Keratinocyte (primary cell): ENCODE measurements around the gene LMNA. TPM values are rescaled to one million over a fixed set of nuclear protein-coding genes. Genes with fewer than 3 reads are reported as not detected.
"Not testable (repeated sequence)": the region's sequence is repeated elsewhere in the genome, so short reads cannot be mapped to it uniquely, and the experiment has no call there.

ENCODE experiments used
- DNase-seq: peaks from one replicate; pipeline ENCODE4 v3.0.0-alpha.2; 2011; ENCODE audit warnings: low read depth, missing footprints, low spot score
- FAIRE-seq: peaks from 2 replicates; lab custom pipeline; 2011; peaks lifted over from hg19 to GRCh38; lab: Jason Lieb, UNC
- H2AFZ ChIP-seq: 2 replicates; pipeline ENCODE4 v1.6.0; 2012; ENCODE audit warnings: low read length, control low read depth, inconsistent platforms; ENCODE audit not compliant: control insufficient read depth
- H3K27ac ChIP-seq: 2 replicates; pipeline ENCODE4 v1.5.1; 2011; ENCODE audit warnings: low read length; ENCODE audit not compliant: control insufficient read depth, insufficient read depth
- H3K27me3 ChIP-seq: 3 replicates; pipeline ENCODE4 v1.6.0; 2011; ENCODE audit warnings: low read length; ENCODE audit not compliant: control insufficient read depth, insufficient read depth; ENCODE audit errors: extremely low read depth
- H3K36me3 ChIP-seq, 2 experiments: 2 replicates in 1 of 2; 3 replicates in 1 of 2; pipeline ENCODE4 v1.5.1; 2011; ENCODE audit warnings: low read length in 2 of 2, mild to moderate bottlenecking in 1 of 2; ENCODE audit not compliant: control insufficient read depth in 2 of 2, insufficient read depth in 2 of 2; ENCODE audit errors: extremely low read depth in 1 of 2
- H3K4me1 ChIP-seq: 3 replicates; pipeline ENCODE4 v1.5.1; 2011; ENCODE audit warnings: low read length; ENCODE audit not compliant: control insufficient read depth, insufficient read depth; ENCODE audit errors: extremely low read depth
- H3K4me2 ChIP-seq: 3 replicates; pipeline ENCODE4 v1.6.0; 2011; ENCODE audit warnings: low read depth, low read length; ENCODE audit not compliant: control insufficient read depth, insufficient read depth; ENCODE audit errors: extremely low read depth
- H3K4me3 ChIP-seq, 3 experiments: fragments of 200-600 bp in 1 of 3; sonication (generic) in 1 of 3; 2 replicates in 2 of 3; 3 replicates in 1 of 3; pipeline ENCODE4 v1.5.1; 2011 to 2016; ENCODE audit warnings: low read length in 3 of 3, mild to moderate bottlenecking in 3 of 3, control low read depth in 2 of 3, inconsistent platforms in 1 of 3, low read depth in 1 of 3, mixed read lengths in 1 of 3, mixed run types in 1 of 3, moderate library complexity in 1 of 3; ENCODE audit not compliant: control insufficient read depth in 2 of 3, insufficient read depth in 2 of 3; ENCODE audit errors: extremely low read depth in 1 of 3
- H3K79me2 ChIP-seq: 2 replicates; pipeline ENCODE4 v1.6.0; 2012; ENCODE audit warnings: low read length; ENCODE audit not compliant: control insufficient read depth, insufficient read depth
- H3K9ac ChIP-seq: 3 replicates; pipeline ENCODE4 v1.6.0; 2011; ENCODE audit warnings: low read length; ENCODE audit not compliant: control insufficient read depth, insufficient read depth; ENCODE audit errors: extremely low read depth
- H3K9me1 ChIP-seq: 3 replicates; pipeline ENCODE4 v1.6.0; 2011; ENCODE audit warnings: low read length; ENCODE audit not compliant: control insufficient read depth, insufficient read depth; ENCODE audit errors: extremely low read depth
- H3K9me3 ChIP-seq: 2 replicates; pipeline ENCODE4 v1.5.1; 2012; ENCODE audit warnings: low read depth, low read length; ENCODE audit not compliant: control insufficient read depth
- H4K20me1 ChIP-seq: 3 replicates; pipeline ENCODE4 v1.6.0; 2011; ENCODE audit warnings: low read length; ENCODE audit not compliant: control insufficient read depth, insufficient read depth; ENCODE audit errors: extremely low read depth
- EZH2 ChIP-seq: IDR thresholded peaks from one replicate; pipeline ENCODE4 v1.6.1; 2012; ENCODE audit warnings: inconsistent platforms, mild to moderate bottlenecking, low read length, moderate library complexity
- dilution Hi-C: fragments of 300-500 bp; cut with MboI; formaldehyde crosslinking; loops from one replicate; pipeline ENCODE4 v1.7.0; 2020; ENCODE audit warnings: low sequenced_read_pairs; ENCODE audit not compliant: extremely low pct_ligation_motif_present
- polyA plus RNA-seq, 5 experiments: library from polyadenylated mRNA; depleted of rRNA in 3 of 5; stranded (reverse) in 3 of 5; stranded (forward) in 1 of 5; unstranded in 1 of 5; fragments of >200 nt; gene quantifications; 1 replicate in 1 of 5; 2 replicates in 3 of 5; 3 replicates in 1 of 5; pipeline versions ENCODE4 v1.2.1 to v1.2.3, GENCODE V29; 2011 to 2012; ENCODE audit warnings: missing spikeins in 2 of 5, low read depth in 1 of 5, low replicate concordance in 1 of 5
- TF ChIP-seq, protein P1 (sequence below), 3 experiments: IDR thresholded peaks in 1 of 3; conservative IDR thresholded peaks in 1 of 3; optimal IDR thresholded peaks in 1 of 3; 2 replicates in 2 of 3; 3 replicates in 1 of 3; pipeline versions ENCODE3 to v1.5.1; 2011; ENCODE audit warnings: low read length in 3 of 3, mild to moderate bottlenecking in 3 of 3, moderate library complexity in 2 of 3, control low read depth in 1 of 3, inconsistent platforms in 1 of 3; ENCODE audit not compliant: insufficient read depth in 2 of 3; ENCODE audit errors: extremely low read depth in 1 of 3

Gene LMNA
- polyA plus RNA-seq, 1 donor (not counting 4 experiments of a cell fraction or from before 2014, with no cell fraction given) = 444 TPM

GRCh38 chr1:156069490-156070455 is 44.7 kb upstream of the LMNA start:
- peaks cover 23 to 26% of the 10 kb centered on the region in 2 experiments for H3K36me3 ChIP-seq
- no peak overlapping the region for H2AFZ ChIP-seq
- H3K9me3 ChIP-seq = no peaks in the 10 kb centered on the region
- DNase-seq (no peak), FAIRE-seq (no peak)
- no peaks in the 10 kb centered on the region for H3K9me1 ChIP-seq
- H4K20me1 ChIP-seq = no peaks in the 10 kb centered on the region
- no peaks in the 10 kb centered on the region for H3K79me2 ChIP-seq
- H3K27me3 ChIP-seq = no peaks in the 10 kb centered on the region
- no peaks in the 10 kb centered on the region for H3K4me1 ChIP-seq
- H3K4me2 ChIP-seq = no peak overlapping the region
- TF ChIP-seq, protein P1, sequence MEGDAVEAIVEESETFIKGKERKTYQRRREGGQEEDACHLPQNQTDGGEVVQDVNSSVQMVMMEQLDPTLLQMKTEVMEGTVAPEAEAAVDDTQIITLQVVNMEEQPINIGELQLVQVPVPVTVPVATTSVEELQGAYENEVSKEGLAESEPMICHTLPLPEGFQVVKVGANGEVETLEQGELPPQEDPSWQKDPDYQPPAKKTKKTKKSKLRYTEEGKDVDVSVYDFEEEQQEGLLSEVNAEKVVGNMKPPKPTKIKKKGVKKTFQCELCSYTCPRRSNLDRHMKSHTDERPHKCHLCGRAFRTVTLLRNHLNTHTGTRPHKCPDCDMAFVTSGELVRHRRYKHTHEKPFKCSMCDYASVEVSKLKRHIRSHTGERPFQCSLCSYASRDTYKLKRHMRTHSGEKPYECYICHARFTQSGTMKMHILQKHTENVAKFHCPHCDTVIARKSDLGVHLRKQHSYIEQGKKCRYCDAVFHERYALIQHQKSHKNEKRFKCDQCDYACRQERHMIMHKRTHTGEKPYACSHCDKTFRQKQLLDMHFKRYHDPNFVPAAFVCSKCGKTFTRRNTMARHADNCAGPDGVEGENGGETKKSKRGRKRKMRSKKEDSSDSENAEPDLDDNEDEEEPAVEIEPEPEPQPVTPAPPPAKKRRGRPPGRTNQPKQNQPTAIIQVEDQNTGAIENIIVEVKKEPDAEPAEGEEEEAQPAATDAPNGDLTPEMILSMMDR (optimal IDR thresholded peaks at IDR 0.05 in 1 of 3, IDR thresholded peaks at IDR 0.05 in 1 of 3, conservative IDR thresholded peaks at IDR 0.05 in 1 of 3; ENCODE audit: extremely low read depth in 1 of 3, insufficient read depth in 2 of 3, low read length in 3 of 3) = no peak
- no peak for TF ChIP-seq EZH2
- no peak overlapping the region for H3K27ac ChIP-seq
- no peak overlapping the region for H3K9ac ChIP-seq
- dilution Hi-C loops = no loop called here
- no peak overlapping the region for H3K4me3 ChIP-seq

GRCh38 chr1:156070548-156070947 is 44.0 kb upstream of the LMNA start:
- FAIRE-seq = no peak
- Histone ChIP-seq H3K79me2 (no peaks in the 10 kb centered on the region), H3K4me2 (no peak overlapping the region), H3K36me3 (peaks cover 23 to 26% of the 10 kb centered on the region in 2 experiments), H3K27me3 (no peaks in the 10 kb centered on the region), H3K27ac (no peak overlapping the region), H3K4me3 (no peak overlapping the region), H3K9me1 (no peaks in the 10 kb centered on the region), H3K4me1 (no peaks in the 10 kb centered on the region), H4K20me1 (no peaks in the 10 kb centered on the region), H3K9me3 (no peaks in the 10 kb centered on the region), H3K9ac (no peak overlapping the region), H2AFZ (no peak overlapping the region)
- TF ChIP-seq, protein P1 (optimal IDR thresholded peaks at IDR 0.05 in 1 of 3, IDR thresholded peaks at IDR 0.05 in 1 of 3, conservative IDR thresholded peaks at IDR 0.05 in 1 of 3; ENCODE audit: extremely low read depth in 1 of 3, insufficient read depth in 2 of 3, low read length in 3 of 3) = no peak
- TF ChIP-seq EZH2 = no peak
- DNase-seq = no peak
- dilution Hi-C loops = no loop called here

- H3K36me3 ChIP-seq = peaks cover 23 to 26% of the 10 kb centered on the region in 2 experiments
- dilution Hi-C loops, H3K27ac ChIP-seq, FAIRE-seq, H3K4me2 ChIP-seq, H3K79me2 ChIP-seq, H3K9me1 ChIP-seq, H4K20me1 ChIP-seq, H3K4me1 ChIP-seq, H3K4me3 ChIP-seq, H3K9ac ChIP-seq, DNase-seq, H3K27me3 ChIP-seq, H3K9me3 ChIP-seq, H2AFZ ChIP-seq: not testable (repeated sequence)
These were observed 43.1 kb upstream of the LMNA start for GRCh38 chr1:156071332-156071816.
